RWPE2 (cell line): Measurements from ENCODE around the gene DOK4.

Source experiments
- ATAC-seq: fragments of 200-7000 bp; cut with Tn5 transposase; 3 replicates; pipeline ENCODE4 v1.9.1; 2021; ENCODE audit warnings: low read depth
- DNase-seq: peaks from one replicate; pipeline ENCODE4 v3.0.0-alpha.2; 2020; ENCODE audit warnings: low spot score
- H3K27ac ChIP-seq: fragments of 450-650 bp; 2 replicates; pipeline ENCODE4 v1.5.1; 2017; ENCODE audit warnings: mild to moderate bottlenecking; ENCODE audit not compliant: poor library complexity, severe bottlenecking
- H3K27me3 ChIP-seq: fragments of 250-450 bp; sonication (Bioruptor Pico); 2 replicates; pipeline ENCODE4 v1.5.1; 2021; ENCODE audit warnings: mild to moderate bottlenecking, moderate library complexity; ENCODE audit not compliant: insufficient read depth, poor library complexity, severe bottlenecking
- H3K36me3 ChIP-seq: fragments of 250-450 bp; sonication (Bioruptor Pico); 2 replicates; pipeline ENCODE4 v1.5.1; 2020; ENCODE audit warnings: low read depth, mild to moderate bottlenecking, moderate library complexity
- H3K4me1 ChIP-seq: fragments of 250-450 bp; sonication (Bioruptor Pico); 2 replicates; pipeline ENCODE4 v1.5.1; 2021; ENCODE audit warnings: mild to moderate bottlenecking, moderate library complexity; ENCODE audit not compliant: insufficient read depth, poor library complexity, severe bottlenecking
- H3K4me3 ChIP-seq: fragments of 250-450 bp; sonication (Bioruptor Pico); 2 replicates; pipeline ENCODE4 v1.5.1; 2021; ENCODE audit warnings: mild to moderate bottlenecking, moderate library complexity; ENCODE audit not compliant: severe bottlenecking
- H3K9me3 ChIP-seq: fragments of 250-450 bp; sonication (Bioruptor Pico); 2 replicates; pipeline ENCODE4 v1.5.1; 2021; ENCODE audit warnings: mild to moderate bottlenecking, moderate library complexity; ENCODE audit not compliant: severe bottlenecking
- TF ChIP-seq, protein P1 (sequence below): fragments of 450-650 bp; IDR thresholded peaks from one replicate; pipeline ENCODE4 v1.5.1; 2017; ENCODE audit warnings: mild to moderate bottlenecking, moderate library complexity; ENCODE audit not compliant: poor library complexity, severe bottlenecking

The DOK4 gene

DNA sequence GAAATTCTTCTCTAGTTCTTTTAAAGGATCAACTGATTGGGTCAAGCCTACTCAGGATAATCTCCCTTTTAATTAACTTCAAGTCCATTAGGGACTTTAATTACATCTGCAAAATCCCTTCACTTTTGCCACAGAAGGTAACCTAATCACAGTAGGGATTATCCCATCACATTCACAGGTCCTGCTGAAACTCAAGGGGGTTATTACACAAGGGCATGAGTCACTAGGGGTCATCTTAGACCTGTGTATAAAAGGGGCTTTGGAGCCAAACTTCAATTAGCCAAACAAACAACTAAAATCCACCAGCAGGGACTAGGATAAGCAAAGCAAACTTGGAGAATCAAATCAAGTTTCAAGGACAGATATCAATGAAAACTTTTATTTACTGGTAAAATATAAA lies 58.5 kb downstream of the DOK4 start:
- Histone ChIP-seq H3K27me3 (no peaks in the 10 kb centered on the region), H3K4me1 (no peaks in the 10 kb centered on the region), H3K9me3 (no peaks in the 10 kb centered on the region), H3K4me3 (no peak overlapping the region), H3K27ac (no peak overlapping the region), H3K36me3 (peaks cover 50% of the 10 kb centered on the region)
- TF ChIP-seq, protein P1, sequence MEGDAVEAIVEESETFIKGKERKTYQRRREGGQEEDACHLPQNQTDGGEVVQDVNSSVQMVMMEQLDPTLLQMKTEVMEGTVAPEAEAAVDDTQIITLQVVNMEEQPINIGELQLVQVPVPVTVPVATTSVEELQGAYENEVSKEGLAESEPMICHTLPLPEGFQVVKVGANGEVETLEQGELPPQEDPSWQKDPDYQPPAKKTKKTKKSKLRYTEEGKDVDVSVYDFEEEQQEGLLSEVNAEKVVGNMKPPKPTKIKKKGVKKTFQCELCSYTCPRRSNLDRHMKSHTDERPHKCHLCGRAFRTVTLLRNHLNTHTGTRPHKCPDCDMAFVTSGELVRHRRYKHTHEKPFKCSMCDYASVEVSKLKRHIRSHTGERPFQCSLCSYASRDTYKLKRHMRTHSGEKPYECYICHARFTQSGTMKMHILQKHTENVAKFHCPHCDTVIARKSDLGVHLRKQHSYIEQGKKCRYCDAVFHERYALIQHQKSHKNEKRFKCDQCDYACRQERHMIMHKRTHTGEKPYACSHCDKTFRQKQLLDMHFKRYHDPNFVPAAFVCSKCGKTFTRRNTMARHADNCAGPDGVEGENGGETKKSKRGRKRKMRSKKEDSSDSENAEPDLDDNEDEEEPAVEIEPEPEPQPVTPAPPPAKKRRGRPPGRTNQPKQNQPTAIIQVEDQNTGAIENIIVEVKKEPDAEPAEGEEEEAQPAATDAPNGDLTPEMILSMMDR = no peak
- DNase-seq = no peak
- no peak for ATAC-seq

DNA sequence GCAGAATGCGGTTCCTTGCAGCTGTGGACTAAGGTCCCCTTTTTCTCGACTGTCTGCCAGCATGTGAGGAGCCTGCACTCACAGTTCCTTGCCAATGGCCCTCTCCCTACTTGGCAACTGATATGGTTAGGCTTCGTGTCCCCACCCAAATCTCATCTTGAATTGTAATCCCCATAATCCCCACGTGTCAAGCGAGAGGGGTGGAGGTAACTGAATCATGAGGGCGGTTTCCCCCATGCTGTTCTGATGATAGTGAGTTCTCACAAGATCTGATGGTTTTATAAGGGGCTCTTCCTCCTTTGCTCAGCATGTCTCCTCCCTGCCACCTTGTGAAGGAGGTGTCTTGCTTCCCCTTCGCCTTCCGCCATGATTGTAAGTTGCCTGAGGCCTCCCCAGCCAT lies 59.0 kb downstream of the DOK4 start:
- no peak overlapping the region for H3K27ac ChIP-seq
- H3K9me3 ChIP-seq = no peaks in the 10 kb centered on the region
- H3K4me1 ChIP-seq = no peaks in the 10 kb centered on the region
- no peak overlapping the region for H3K4me3 ChIP-seq
- H3K27me3 ChIP-seq = no peaks in the 10 kb centered on the region
- ATAC-seq (no peak), DNase-seq (no peak)
- TF ChIP-seq, protein P1 = no peak
- H3K36me3 ChIP-seq = peaks cover 44% of the 10 kb centered on the region

DNA sequence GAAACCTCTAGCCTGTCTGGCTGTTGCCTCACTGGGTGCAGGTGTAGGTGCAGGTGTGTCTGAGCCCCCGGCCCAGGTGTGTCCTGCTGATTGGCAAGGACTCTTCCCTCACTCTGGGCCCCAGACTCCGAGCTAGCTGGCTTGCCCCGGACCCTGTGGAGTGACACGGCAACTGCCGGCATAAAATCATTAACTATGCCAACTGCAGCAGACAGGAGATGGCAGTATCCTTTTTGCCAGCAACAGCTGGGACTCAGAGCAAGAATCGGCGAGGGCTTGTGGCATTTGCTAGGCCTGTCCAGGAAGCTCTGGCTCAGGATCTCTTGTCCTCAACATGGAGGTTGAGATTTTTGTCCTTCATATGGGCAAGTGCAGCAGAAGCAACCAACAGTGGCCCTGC lies 59.9 kb downstream of the DOK4 start:
- TF ChIP-seq, protein P1 = no peak
- DNase-seq (no peak), ATAC-seq (no peak)
- Histone ChIP-seq H3K27ac (no peak overlapping the region), H3K27me3 (no peaks in the 10 kb centered on the region), H3K4me3 (no peak overlapping the region), H3K36me3 (peaks cover 35% of the 10 kb centered on the region), H3K4me1 (no peaks in the 10 kb centered on the region), H3K9me3 (no peaks in the 10 kb centered on the region)

DNA sequence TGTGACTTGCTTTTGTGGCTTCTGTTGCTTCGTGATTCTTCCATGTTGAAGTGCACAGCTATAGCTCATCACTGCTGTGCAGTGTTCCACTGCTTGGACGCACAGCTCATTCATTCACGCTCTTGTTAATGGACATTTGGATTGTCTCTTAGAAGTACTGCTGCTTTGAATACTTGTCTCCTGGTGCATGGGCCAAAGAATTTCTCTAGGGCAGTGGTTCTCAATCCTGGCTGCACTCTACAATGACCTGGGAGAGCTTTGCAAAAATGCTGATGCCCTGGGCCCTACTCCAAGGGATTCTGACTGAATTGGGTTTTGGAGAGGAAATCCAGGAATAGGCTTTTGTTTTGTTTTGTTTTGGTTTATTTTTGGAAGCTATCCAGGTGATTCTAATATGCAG lies 61.7 kb downstream of the DOK4 start:
- Histone ChIP-seq H3K36me3 (peaks cover 19% of the 10 kb centered on the region), H3K27me3 (no peaks in the 10 kb centered on the region), H3K9me3 (no peaks in the 10 kb centered on the region), H3K27ac (no peak overlapping the region), H3K4me1 (no peaks in the 10 kb centered on the region), H3K4me3 (no peak overlapping the region)
- no peak for DNase-seq
- no peak for ATAC-seq
- TF ChIP-seq, protein P1 = no peak

DNA sequence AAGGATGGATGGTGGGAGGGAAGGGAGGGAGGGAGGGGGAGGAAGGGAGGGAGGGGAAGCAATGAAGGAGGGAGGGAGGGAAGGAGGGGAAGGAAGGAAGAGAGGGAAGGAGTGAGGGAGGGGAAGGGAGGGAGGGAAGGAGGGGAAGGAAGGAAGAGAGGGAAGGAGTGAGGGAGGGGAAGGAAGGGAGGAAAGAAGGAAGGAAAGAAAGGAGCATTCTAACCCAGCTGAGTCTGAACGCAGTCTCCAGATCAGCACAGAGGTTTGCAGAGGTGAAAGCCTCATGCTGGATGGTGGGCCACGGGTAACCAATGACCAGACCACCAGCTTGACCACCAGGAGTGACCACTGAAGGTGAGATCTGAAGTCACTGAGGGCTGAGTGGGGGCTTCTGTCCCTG lies 63.1 kb downstream of the DOK4 start:
- ATAC-seq (no peak), DNase-seq (no peak)
- H3K36me3 ChIP-seq = peaks cover 10% of the 10 kb centered on the region
- no peaks in the 10 kb centered on the region for H3K9me3 ChIP-seq
- TF ChIP-seq, protein P1 = no peak
- no peaks in the 10 kb centered on the region for H3K27me3 ChIP-seq
- H3K4me3 ChIP-seq = no peak overlapping the region
- no peak overlapping the region for H3K27ac ChIP-seq
- H3K4me1 ChIP-seq = peaks cover 4% of the 10 kb centered on the region
